Activated CD4-positive, CD25-positive, alpha-beta regulatory T cell treated with anti-CD3 and anti-CD28 coated beads, Interleukin-2, amount 50 U/mL, for 72 hours (primary cell): ENCODE data around the gene SHROOM3.

Experiments
- DNase-seq: peaks from one replicate; pipeline ENCODE4 v3.0.0; 2021

Gene SHROOM3

GRCh38 chr4:76673362-76673761 lies 238.3 kb downstream of the SHROOM3 start:
- DNase-seq: no peak

DNA sequence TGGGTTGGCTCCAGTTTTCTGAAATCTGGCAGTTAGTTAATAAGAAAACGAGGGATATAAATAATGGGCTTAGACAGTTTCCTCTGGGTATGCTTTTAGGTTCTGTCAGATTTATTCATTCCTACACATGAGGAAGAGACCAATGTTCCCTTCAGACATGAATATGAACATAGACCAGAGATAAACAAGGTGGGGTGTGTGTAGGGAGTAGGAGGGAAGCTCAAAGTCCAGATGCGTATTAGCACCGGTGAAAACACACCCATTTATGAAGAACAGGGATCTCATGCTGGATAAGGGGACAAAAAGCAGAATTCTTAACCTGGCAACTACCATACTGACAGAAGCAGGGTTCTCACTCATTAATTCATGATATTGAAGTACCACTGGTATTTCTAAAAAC lies 240.0 kb downstream of the SHROOM3 start:
- DNase-seq: no peak

DNA sequence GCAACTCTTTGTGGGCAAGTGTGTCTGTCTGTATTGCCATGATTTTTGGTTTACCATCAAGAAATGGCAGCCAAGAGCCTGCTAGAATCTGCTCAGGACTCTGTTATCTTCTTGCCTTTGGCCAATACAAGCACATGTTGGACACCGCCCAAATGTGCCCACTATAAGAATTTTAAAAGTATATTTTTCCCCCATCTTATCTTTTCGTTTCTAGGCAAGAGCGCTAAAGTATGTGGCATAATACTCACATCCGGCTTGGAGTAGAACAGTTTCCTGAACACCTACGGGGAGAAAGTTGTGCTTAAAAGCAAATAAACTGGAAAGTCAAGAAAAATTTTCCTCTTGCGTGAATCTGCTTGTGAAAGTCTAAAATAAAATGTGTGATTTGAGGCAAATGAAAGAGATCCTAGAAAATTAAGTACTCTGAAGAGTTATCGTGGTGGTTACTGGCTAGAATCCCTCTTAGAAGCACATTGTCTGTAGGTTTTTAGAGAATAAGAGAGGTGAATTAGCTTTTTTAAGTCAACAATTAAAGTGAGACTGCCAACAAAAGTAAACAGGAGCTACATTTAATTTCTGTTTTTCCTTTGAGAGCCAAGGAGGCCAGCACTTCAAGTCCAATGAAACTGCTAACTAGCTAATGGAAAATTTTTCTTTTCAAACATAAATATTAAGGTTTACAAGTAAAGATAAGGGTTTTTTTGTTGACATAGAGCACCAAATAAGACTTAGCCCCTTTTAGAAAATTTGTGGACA lies 242.7 kb downstream of the SHROOM3 start:
- no peak for DNase-seq

DNA sequence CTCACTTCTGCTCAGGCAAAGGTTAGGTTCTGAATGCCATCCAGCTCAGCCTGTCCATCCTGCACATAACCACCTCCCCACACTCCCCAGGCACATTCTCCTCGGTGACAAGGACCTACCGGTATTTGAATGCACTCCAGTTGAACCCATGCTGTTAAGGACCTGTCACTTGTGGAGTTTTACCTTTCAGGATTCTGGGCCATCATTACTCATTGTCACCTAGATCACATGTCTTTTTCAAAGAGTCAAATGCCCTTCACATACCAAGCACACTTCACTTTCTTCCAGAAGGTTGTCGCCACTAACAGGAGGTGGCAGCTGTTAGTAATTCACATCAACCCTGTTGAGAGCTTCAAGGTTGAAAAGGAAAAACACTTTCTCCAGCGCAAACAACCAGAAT lies 244.7 kb downstream of the SHROOM3 start:
- no peak for DNase-seq

GRCh38 chr4:76680952-76681351 lies 245.9 kb downstream of the SHROOM3 start:
- DNase-seq: no peak

GRCh38 chr4:76681996-76682395 lies 247.0 kb downstream of the SHROOM3 start:
- DNase-seq: no peak

DNA sequence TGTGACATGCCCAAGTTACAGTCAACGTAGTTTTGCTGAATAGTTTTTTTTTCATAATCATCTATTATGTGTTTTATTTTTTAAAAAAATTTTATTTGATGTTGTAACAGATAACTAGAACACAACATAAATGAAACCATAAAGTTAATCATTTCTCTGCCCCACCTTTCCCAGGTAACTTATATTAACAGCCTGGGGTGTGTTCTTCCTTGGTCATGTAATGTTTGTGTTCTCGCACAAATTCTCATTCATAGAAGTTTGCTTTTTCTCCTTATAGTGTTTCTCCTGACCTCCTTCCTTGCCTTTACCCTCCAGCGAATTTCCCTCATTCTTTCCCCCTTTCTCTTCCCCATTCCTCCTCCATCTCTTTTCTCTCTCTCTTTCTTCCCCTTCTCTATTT lies 248.1 kb downstream of the SHROOM3 start:
- no peak for DNase-seq

- no peak for DNase-seq
Measured at GRCh38 chr4:76687746-76688448, 252.9 kb downstream of the SHROOM3 start.

DNA sequence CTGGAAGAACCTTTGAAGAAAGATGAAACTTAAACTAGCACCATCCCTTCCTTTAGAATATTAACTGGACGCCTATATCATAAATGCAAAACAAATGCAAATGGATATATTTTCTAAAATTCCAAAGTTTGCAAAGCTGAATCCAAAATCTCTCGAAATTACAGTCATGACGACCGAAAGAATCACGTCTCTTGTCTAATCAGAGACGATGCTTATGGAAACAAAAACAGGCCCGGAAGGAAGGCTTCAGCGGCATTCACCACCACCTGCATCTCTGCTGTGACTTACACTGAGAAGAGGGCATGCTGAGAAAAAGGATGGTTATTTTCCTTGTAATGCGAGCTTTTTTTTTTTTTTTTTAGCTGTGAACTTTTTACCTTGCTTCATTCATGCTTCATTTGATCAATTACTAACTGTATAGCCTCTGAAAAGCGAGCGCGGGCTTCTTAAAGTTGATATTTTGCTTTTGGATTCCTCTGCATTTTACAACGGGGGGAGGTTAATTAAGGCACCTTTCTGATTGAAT lies 253.7 kb downstream of the SHROOM3 start:
- DNase-seq: no peak

DNA sequence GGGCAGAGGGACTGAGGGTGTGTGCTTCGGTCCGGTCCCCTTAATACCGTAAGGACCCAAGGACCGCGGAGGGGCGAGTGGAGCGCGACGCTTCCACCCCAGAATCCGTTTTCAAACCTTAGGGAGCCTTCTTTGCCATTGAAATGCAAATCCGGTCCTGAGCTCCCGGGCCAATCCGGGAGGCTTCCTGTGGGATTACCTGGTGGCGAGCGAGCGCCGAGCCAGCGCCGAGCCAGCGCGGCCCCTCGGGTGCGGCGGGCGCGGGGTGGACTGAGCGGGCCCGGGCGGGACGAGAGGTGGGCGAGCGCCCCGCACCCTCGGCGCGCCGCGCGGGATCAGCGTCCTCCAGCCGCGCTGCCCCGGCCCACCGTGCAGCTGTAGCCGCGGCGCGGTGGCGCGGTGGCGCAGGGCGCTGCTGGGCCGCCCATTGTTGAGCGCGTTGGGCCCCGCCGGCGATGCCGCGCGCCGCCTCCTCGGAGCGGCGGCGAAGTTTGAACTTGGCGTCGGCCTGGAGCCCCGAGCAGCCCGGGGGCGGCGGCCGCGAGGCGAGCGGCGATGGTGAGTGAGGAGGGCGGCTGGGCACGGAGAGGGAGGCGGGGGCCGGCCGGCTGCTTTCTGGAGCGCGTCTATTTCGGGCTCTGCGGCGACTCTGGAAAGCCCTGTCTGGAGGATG lies 254.3 kb downstream of the SHROOM3 start:
- DNase-seq: no peak

- no peak for DNase-seq
Measured at GRCh38 chr4:76690011-76690905, 255.2 kb downstream of the SHROOM3 start.

DNA sequence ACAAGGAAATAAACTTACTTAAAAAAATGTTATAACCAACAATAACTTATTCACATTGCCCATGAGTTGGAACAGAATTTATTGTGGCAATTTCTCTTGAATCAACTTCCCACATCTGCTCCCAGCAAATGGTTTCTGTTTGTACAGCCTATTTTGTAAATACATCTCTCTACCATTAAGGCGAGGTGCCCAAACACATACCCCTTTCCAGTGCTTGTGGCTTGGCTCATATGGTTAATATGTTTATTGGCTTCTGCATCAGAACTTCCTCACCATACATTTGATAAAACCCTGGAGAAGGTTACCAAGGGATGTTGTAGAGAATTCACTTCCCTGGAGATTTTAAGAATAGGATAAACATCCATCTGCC lies 255.9 kb downstream of the SHROOM3 start:
- DNase-seq: no peak

GRCh38 chr4:76691807-76692582 lies 257.0 kb downstream of the SHROOM3 start:
- DNase-seq: no peak

- DNase-seq: no peak
Measured at GRCh38 chr4:76692761-76693160, 257.7 kb downstream of the SHROOM3 start.

GRCh38 chr4:76694056-76694455 lies 259.0 kb downstream of the SHROOM3 start:
- DNase-seq: no peak

GRCh38 chr4:76696109-76696508 lies 261.1 kb downstream of the SHROOM3 start:
- no peak for DNase-seq

- DNase-seq: no peak
Measured at GRCh38 chr4:76697129-76697803, 262.2 kb downstream of the SHROOM3 start.

GRCh38 chr4:76698141-76698540 lies 263.1 kb downstream of the SHROOM3 start:
- DNase-seq: no peak

- no peak for DNase-seq
Measured at GRCh38 chr4:76699751-76700310, 264.8 kb downstream of the SHROOM3 start.

GRCh38 chr4:76702440-76703122 lies 267.6 kb downstream of the SHROOM3 start:
- DNase-seq: no peak
